ENCODE data around the gene DIAPH2. TPM values are rescaled to one million over a fixed set of nuclear protein-coding genes. Genes with fewer than 3 reads are reported as not detected.

DIAPH2 gene
- total RNA-seq, 4 donors from 2014 or later = 16.7 to 27.3 (median 20.3) TPM

DNA sequence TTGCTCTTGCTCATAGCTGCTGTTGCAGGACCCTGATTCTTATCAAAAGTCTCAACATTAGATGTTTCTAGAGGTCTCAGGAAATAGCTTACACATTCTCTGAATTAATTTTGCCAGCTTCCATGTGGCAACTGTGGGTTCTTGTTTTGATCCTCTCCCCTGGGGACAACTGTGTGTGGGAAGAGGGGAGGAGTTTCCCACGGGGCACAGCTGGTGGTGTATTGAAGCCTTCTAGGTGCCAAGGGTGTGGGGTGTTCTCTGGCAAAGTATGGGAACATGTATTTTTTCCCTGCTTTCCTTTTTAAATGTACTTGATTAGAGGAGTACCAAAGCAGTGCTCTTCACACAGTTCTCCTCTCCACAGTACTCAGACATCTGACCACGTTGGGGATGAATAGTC is 411.7 kb downstream of the DIAPH2 start:
- no peak for TF ChIP-seq POLR2A (IDR thresholded peaks at IDR 0.05)
- TF ChIP-seq, protein P1, sequence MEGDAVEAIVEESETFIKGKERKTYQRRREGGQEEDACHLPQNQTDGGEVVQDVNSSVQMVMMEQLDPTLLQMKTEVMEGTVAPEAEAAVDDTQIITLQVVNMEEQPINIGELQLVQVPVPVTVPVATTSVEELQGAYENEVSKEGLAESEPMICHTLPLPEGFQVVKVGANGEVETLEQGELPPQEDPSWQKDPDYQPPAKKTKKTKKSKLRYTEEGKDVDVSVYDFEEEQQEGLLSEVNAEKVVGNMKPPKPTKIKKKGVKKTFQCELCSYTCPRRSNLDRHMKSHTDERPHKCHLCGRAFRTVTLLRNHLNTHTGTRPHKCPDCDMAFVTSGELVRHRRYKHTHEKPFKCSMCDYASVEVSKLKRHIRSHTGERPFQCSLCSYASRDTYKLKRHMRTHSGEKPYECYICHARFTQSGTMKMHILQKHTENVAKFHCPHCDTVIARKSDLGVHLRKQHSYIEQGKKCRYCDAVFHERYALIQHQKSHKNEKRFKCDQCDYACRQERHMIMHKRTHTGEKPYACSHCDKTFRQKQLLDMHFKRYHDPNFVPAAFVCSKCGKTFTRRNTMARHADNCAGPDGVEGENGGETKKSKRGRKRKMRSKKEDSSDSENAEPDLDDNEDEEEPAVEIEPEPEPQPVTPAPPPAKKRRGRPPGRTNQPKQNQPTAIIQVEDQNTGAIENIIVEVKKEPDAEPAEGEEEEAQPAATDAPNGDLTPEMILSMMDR (IDR thresholded peaks at IDR 0.05) = no peak
- 20 to 21% methylated on average over 2 of the region's 2 CpGs for WGBS, 2 donors
- no peak for DNase-seq (ENCODE audit: low spot score in 2 of 2)
- no peak overlapping the region for H3K4me3 ChIP-seq (ENCODE audit: low read depth, poor library complexity, severe bottlenecking)
- intact Hi-C loops (cut with DNase I; ENCODE audit: low total_unique reads) = no loop called here

DNA sequence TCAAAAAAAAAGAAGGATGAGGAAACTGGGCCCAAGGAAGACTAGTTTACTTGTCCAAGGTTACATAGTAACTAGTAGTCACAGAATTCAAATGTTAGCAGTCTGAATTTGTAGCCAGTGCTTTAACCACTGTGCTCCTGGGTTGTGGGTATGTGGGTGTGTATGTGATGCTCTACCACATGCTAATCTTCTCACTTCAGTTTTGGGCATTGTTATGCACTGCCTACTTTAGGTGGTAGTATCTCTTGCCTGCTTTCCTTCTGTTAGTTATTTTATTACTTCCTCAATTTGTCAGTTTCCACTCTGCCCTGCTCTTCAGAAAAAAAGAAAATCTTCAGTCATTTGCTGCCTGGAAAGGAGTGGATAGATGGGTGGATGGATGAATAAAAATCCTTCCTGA is 418.3 kb downstream of the DIAPH2 start:
- TF ChIP-seq, protein P1 (IDR thresholded peaks at IDR 0.05) = no peak
- TF ChIP-seq POLR2A (IDR thresholded peaks at IDR 0.05) = no peak
- DNase-seq (ENCODE audit: low spot score in 2 of 2) = no peak
- no peak overlapping the region for H3K4me3 ChIP-seq (ENCODE audit: low read depth, poor library complexity, severe bottlenecking)
- intact Hi-C loops (cut with DNase I; ENCODE audit: low total_unique reads) = no loop called here

DNA sequence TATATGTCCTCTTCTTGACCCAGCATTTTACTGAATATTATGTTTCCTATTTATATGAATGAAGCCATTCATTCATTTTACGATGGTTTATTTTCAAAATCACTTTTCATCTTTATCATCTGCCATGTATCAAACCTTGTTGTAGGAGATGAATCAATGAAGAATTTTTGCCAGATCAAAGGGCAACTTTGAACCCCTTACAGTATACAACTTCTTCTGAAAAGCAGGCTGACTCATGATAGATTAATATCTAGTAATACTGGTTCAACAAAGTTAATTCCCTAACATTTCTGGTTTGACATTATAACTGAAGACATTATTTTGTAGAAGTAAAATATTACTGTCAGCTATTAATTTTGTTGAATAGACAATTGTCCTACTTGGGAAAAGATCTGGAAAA is 425.1 kb downstream of the DIAPH2 start:
- intact Hi-C loops (cut with DNase I; ENCODE audit: low total_unique reads) = no loop called here
- WGBS, 2 donors = 81 to 82% methylated on average over 1 of the region's 1 CpG

DNA sequence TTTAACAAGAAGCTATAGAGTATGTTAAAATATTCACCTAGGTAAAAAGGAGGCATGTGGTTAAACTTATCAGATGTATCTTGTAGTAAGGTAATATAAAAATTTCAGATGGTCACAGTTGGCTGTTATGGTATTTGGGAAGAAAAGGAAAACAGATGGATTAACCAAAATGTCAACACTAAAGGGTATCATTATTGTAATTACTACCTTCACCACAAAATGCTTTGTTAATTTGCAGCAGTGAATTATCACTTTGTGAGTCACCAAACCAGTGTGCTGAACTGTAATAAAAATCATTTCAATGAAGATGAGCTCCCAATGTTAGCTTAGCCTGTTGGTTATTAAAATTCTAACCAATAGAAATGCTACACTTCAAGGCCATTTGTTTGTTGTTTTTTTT is 432.9 kb downstream of the DIAPH2 start:
- intact Hi-C loops (cut with DNase I; ENCODE audit: low total_unique reads) = no loop called here
- H3K4me3 ChIP-seq (ENCODE audit: low read depth, poor library complexity, severe bottlenecking) = no peak overlapping the region
- no peak for TF ChIP-seq POLR2A (IDR thresholded peaks at IDR 0.05)
- TF ChIP-seq, protein P1 (IDR thresholded peaks at IDR 0.05) = no peak
- DNase-seq (ENCODE audit: low spot score in 2 of 2) = no peak

More for the DNA sequence above, 425.1 kb downstream of the DIAPH2 start:
- DNase-seq (ENCODE audit: low spot score in 2 of 2) = no peak
- TF ChIP-seq POLR2A (IDR thresholded peaks at IDR 0.05) = no peak
- TF ChIP-seq, protein P1 (IDR thresholded peaks at IDR 0.05) = no peak
- no peak overlapping the region for H3K4me3 ChIP-seq (ENCODE audit: low read depth, poor library complexity, severe bottlenecking)

DNA sequence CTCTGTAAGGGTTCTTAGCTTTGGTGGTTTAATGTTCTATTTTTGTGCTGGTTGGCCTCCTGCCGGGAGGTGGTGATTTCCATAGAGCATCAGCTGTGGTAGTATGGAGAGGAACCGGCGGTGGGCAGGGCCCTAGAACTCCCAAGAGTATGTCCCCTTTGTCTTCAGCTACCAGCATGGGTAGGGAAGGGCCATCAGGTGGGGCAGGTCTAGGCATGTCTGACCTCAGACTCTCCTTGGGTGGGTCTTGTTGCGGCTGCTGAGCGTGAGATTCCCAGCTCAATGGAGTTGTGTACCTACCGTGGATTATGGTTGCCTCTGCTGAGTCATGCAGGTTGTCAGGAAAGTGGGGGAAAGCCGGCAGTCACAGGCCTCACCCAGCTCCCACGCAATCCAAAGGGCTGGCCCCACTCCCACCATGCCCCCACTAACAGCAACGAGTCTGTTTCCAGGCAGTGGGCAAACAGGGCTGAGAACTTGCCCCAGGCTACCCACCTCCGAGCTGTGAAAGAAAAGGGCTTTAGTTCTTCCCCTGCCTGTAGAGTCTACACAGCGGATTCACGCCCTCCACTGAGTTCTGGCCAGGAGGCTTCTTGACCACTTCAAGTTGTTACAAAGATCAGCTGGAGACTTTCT is 434.9 kb downstream of the DIAPH2 start:
- DNase-seq (ENCODE audit: low spot score in 2 of 2) = no peak
- no peak overlapping the region for H3K4me3 ChIP-seq (ENCODE audit: low read depth, poor library complexity, severe bottlenecking)
- 79 to 86% methylated on average over 12 of the region's 12 CpGs for WGBS, 2 donors
- TF ChIP-seq, protein P1 (IDR thresholded peaks at IDR 0.05) = no peak
- no peak for TF ChIP-seq POLR2A (IDR thresholded peaks at IDR 0.05)
- intact Hi-C loops (cut with DNase I; ENCODE audit: low total_unique reads) = no loop called here

DNA sequence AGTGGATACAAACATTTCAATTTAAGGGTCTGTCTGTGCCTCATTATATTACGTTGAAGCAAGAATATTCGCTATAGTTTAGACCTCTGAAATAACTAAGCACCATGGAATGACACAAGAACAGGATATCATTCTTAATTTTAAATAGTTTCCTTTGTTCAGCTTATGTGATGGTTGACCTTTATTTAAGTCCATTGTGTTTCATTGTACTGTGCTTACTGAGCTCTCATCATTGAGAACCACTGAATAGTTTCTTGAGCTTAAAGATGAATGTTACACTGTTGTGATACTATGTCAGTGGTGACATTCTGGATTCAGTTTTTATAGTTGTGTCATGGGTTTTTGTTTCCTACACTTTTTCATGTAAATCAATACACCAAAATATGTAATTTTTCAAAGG is 438.4 kb downstream of the DIAPH2 start:
- no peak overlapping the region for H3K4me3 ChIP-seq (ENCODE audit: low read depth, poor library complexity, severe bottlenecking)
- intact Hi-C loops (cut with DNase I; ENCODE audit: low total_unique reads) = no loop called here
- TF ChIP-seq, protein P1 (IDR thresholded peaks at IDR 0.05) = no peak
- no peak for DNase-seq (ENCODE audit: low spot score in 2 of 2)
- WGBS, 2 donors = 87 to 92% methylated on average over 2 of the region's 2 CpGs
